IPS-15b (cell line): Measurements from ENCODE around the gene TNS3.

Experiments used
- H3K27me3 ChIP-seq: one replicate; pipeline ENCODE4 v1.6.1; 2013; ENCODE audit warnings: low read length; ENCODE audit not compliant: control insufficient read depth, insufficient read depth
- H3K36me3 ChIP-seq: one replicate; pipeline ENCODE4 v1.6.1; 2013; ENCODE audit warnings: low read length; ENCODE audit not compliant: control insufficient read depth, insufficient read depth
- H3K4me1 ChIP-seq: one replicate; pipeline ENCODE4 v1.6.1; 2013; ENCODE audit warnings: mild to moderate bottlenecking, low read length; ENCODE audit not compliant: control insufficient read depth, insufficient read depth
- H3K4me3 ChIP-seq: one replicate; pipeline ENCODE4 v1.5.1; 2013; ENCODE audit warnings: low read depth, low read length
- H3K9ac ChIP-seq: one replicate; pipeline ENCODE4 v1.6.1; 2013; ENCODE audit warnings: low read depth, mild to moderate bottlenecking, low read length
- H3K9me3 ChIP-seq: one replicate; pipeline ENCODE4 v1.6.1; 2013; ENCODE audit warnings: mild to moderate bottlenecking, low read length; ENCODE audit not compliant: control insufficient read depth, insufficient read depth

The TNS3 gene

DNA sequence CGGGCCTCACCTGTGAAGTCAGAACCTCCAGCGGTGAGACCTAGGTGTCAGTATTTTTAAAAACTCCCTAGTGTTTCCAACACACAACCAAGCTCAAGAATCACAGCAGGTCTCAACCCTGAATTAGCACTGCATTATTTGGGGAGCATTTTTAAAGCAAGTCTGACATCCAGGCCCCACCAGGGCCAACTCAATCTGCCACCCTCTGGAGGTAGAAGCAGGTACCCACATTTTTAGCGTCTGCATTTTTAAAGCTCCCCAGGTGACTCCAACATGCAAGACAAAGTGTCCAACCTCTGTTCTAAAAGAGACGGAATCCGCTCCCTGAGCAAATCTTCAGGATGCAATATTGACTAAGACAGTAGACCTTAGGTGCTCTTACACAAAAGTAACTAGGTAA, 225.7 kb downstream of the TNS3 start:
- no peak overlapping the region for H3K9ac ChIP-seq
- H3K4me3 ChIP-seq: no peak overlapping the region
- peaks cover 2% of the 10 kb centered on the region for H3K4me1 ChIP-seq
- no peaks in the 10 kb centered on the region for H3K36me3 ChIP-seq
- no peaks in the 10 kb centered on the region for H3K9me3 ChIP-seq
- no peaks in the 10 kb centered on the region for H3K27me3 ChIP-seq

DNA sequence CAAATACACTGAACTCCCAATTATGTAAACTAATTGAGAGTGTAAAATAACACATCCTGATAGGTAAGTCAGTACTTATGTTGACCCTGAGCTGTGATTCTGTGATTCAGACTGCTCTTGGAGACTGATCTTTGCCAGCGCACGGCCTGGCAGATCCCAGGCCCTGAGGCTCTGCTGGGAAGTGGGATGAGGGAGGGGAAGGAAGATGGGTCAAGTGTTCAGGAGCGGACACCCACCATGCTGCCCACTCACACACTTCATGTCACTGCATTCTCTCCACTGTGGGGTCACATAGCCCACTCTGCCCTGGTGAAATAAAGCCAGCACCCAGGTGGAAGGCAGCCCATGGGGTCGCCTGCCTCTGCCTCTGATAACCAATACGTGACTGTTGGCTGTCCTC, 226.2 kb downstream of the TNS3 start:
- Histone ChIP-seq H3K4me1 (peaks cover 2% of the 10 kb centered on the region), H3K9ac (no peak overlapping the region), H3K4me3 (no peak overlapping the region), H3K9me3 (no peaks in the 10 kb centered on the region), H3K27me3 (no peaks in the 10 kb centered on the region), H3K36me3 (no peaks in the 10 kb centered on the region)

DNA sequence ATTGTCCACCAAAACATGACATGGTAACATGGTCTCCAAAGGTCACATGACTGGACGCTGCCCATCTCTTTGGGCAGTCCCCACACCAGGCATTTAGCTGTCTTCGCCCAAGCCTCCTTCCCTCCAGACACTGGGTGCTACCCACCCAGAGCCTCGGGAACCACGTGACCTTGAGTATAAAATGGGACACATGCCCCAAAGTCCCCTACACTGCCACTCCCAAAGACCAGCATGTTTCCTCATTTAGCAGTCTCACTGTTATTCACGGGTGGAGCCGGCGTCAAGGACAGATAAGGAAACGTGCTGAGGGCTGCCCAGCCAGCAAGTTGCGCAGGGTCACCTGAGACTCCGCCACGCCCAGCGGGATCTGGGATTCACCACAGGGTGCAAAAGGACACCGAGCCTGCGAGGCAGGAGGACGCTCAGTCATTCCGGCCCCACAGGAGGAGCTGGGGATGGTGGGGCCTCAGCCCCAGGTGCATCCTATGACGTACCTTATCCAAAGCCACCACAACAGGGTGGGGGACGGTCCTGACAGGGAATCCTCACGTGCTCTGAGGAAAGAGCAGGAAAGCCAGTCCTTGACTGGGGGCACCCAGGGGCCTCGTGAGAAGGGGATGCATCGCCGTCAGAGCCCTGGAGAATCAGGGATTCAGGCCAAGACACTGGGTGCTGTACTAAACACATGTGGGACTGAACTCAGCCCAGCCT, 226.9 kb downstream of the TNS3 start:
- no peak overlapping the region for H3K4me3 ChIP-seq
- H3K9me3 ChIP-seq: no peaks in the 10 kb centered on the region
- no peaks in the 10 kb centered on the region for H3K27me3 ChIP-seq
- no peaks in the 10 kb centered on the region for H3K36me3 ChIP-seq
- H3K9ac ChIP-seq: no peak overlapping the region
- peaks cover 2% of the 10 kb centered on the region for H3K4me1 ChIP-seq

GRCh38 chr7:47354071-47354470, 227.8 kb downstream of the TNS3 start:
- Histone ChIP-seq H3K9me3 (no peaks in the 10 kb centered on the region), H3K27me3 (no peaks in the 10 kb centered on the region)

DNA sequence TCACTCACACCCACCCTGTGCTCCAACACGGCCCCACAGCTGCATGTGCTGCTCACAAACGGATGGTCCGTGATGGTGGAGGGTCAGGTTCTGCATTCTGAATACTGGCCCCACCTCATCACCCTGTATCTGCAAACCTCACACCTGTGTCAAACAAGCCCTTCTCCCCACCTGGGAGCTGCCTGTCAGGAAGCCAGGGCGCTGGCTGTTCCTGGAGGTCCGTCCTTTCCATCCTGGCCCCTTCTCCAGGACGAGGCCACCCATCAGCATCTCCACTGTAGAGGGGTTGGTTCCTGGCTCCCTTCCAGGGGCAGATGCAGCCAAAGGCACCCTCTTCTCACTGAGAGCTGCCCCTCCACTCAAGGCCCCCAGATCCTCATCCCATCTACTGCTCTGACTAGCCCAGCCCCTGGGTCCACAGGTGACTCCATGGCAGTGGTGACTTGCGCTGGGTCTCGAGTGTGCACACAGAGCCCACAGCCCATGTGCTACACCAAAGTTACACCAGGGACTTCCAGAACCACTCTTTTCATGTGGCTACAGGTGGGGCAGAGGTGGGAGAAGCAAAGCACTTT, 229.4 kb downstream of the TNS3 start:
- Histone ChIP-seq H3K4me3 (no peak overlapping the region), H3K9ac (no peak overlapping the region), H3K9me3 (no peaks in the 10 kb centered on the region), H3K4me1 (peaks cover 2% of the 10 kb centered on the region), H3K27me3 (no peaks in the 10 kb centered on the region), H3K36me3 (no peaks in the 10 kb centered on the region)

More at GRCh38 chr7:47354071-47354470, 227.8 kb downstream of the TNS3 start:
- H3K9ac ChIP-seq: no peak overlapping the region
- H3K4me3 ChIP-seq: no peak overlapping the region
- H3K36me3 ChIP-seq: no peaks in the 10 kb centered on the region
- H3K4me1 ChIP-seq: peaks cover 2% of the 10 kb centered on the region

GRCh38 chr7:47351233-47352154, 230.4 kb downstream of the TNS3 start:
- H3K9ac ChIP-seq: no peak overlapping the region
- H3K27me3 ChIP-seq: no peaks in the 10 kb centered on the region

GRCh38 chr7:47350425-47350824, 231.5 kb downstream of the TNS3 start:
- Histone ChIP-seq H3K9me3 (no peaks in the 10 kb centered on the region), H3K9ac (no peak overlapping the region), H3K27me3 (no peaks in the 10 kb centered on the region), H3K36me3 (no peaks in the 10 kb centered on the region), H3K4me3 (no peak overlapping the region), H3K4me1 (no peaks in the 10 kb centered on the region)

More at GRCh38 chr7:47351233-47352154, 230.4 kb downstream of the TNS3 start:
- H3K9me3 ChIP-seq: no peaks in the 10 kb centered on the region
- no peak overlapping the region for H3K4me3 ChIP-seq
- peaks cover 2% of the 10 kb centered on the region for H3K4me1 ChIP-seq
- no peaks in the 10 kb centered on the region for H3K36me3 ChIP-seq

GRCh38 chr7:47349401-47349800, 232.5 kb downstream of the TNS3 start:
- H3K4me3 ChIP-seq: no peak overlapping the region
- H3K4me1 ChIP-seq: no peaks in the 10 kb centered on the region
- no peaks in the 10 kb centered on the region for H3K36me3 ChIP-seq
- no peak overlapping the region for H3K9ac ChIP-seq
- H3K27me3 ChIP-seq: no peaks in the 10 kb centered on the region
- no peaks in the 10 kb centered on the region for H3K9me3 ChIP-seq

- H3K27me3 ChIP-seq: no peaks in the 10 kb centered on the region
- no peaks in the 10 kb centered on the region for H3K4me1 ChIP-seq
- peaks cover 5% of the 10 kb centered on the region for H3K36me3 ChIP-seq
- H3K9ac ChIP-seq: no peak overlapping the region
- H3K4me3 ChIP-seq: no peak overlapping the region
- no peaks in the 10 kb centered on the region for H3K9me3 ChIP-seq
Observed at GRCh38 chr7:47347816-47348385, 234.0 kb downstream of the TNS3 start.

DNA sequence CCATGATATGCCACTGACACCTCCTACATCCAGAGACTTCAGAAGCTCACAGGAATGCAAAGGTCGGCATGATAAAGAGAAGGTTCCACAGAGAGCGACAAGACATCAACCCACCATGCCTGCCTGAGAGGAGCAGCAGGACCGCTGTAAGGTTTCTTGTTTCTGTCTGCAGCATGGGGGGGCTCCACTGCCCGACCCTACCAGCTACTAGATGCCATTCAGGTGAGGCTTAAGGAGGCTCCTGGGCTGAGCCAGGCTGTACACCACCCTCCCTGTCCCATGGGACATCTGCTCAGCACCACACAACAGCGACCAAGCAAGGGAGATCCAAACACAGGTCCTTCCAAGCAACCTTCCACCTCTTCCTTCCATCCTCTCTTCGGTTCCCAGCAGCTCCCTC, 234.6 kb downstream of the TNS3 start:
- H3K27me3 ChIP-seq: no peaks in the 10 kb centered on the region

GRCh38 chr7:47346377-47346914, 235.5 kb downstream of the TNS3 start:
- Histone ChIP-seq H3K27me3 (no peaks in the 10 kb centered on the region), H3K36me3 (peaks cover 5% of the 10 kb centered on the region), H3K4me3 (no peak overlapping the region), H3K9me3 (no peaks in the 10 kb centered on the region), H3K4me1 (no peaks in the 10 kb centered on the region), H3K9ac (no peak overlapping the region)

More for the DNA sequence above, 234.6 kb downstream of the TNS3 start:
- H3K4me1 ChIP-seq: no peaks in the 10 kb centered on the region
- no peak overlapping the region for H3K4me3 ChIP-seq
- H3K9ac ChIP-seq: no peak overlapping the region
- H3K9me3 ChIP-seq: no peaks in the 10 kb centered on the region
- H3K36me3 ChIP-seq: peaks cover 5% of the 10 kb centered on the region
